Measurements from ENCODE around the gene SLC6A19. TPM values are rescaled to one million over a fixed set of nuclear protein-coding genes. Genes with fewer than 3 reads are reported as not detected.

Gene SLC6A19
- total and polyA plus RNA-seq, 4 donors: 0.06 TPM; not detected in 3

DNA sequence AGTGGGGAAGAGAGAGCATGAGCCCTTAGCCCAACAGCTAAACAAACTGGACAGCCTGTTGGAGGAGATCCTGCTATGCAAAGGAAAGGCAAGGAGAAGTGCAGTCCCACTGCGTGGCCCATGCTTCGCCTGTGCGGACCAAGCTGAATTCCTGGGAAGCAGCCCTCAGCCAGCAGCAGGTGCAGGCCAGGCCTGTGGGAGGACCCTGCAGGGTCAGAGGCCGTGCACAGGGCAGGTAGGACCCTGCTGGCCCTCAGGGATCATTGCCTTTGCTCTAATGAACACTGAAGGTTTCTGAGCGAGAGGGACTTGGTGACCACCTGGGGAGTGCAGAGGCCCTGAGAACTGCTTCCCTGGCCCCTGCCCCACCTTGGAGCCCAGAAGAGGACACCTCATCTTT is 6.0 kb upstream of the SLC6A19 start:
- Histone ChIP-seq H3K4me1 (ENCODE audit: control insufficient read depth in 5 of 5, insufficient read depth in 5 of 5, low read length in 5 of 5) (no peaks in the 10 kb centered on the region), H3K27ac (ENCODE audit: low read depth in 1 of 2, low read length in 1 of 2) (no peak overlapping the region), H3K27me3 (ENCODE audit: control insufficient read depth in 3 of 3, insufficient read depth in 3 of 3, low read length in 2 of 3) (peaks cover 0 to 20% (median 20%) of the 10 kb centered on the region in 3 donors), H3K36me3 (ENCODE audit: control insufficient read depth in 4 of 4, insufficient read depth in 4 of 4, low read length in 4 of 4) (no peaks in the 10 kb centered on the region), H3K4me3 (no peak overlapping the region), H3K9ac (ENCODE audit: insufficient read depth in 1 of 2, low read length in 2 of 2) (no peak overlapping the region), H3K9me3 (ENCODE audit: control insufficient read depth in 4 of 4, insufficient read depth in 3 of 4, low read length in 3 of 4) (peaks cover 0 to 3% (median 0%) of the 10 kb centered on the region in 4 donors)
- TF ChIP-seq, protein P1, sequence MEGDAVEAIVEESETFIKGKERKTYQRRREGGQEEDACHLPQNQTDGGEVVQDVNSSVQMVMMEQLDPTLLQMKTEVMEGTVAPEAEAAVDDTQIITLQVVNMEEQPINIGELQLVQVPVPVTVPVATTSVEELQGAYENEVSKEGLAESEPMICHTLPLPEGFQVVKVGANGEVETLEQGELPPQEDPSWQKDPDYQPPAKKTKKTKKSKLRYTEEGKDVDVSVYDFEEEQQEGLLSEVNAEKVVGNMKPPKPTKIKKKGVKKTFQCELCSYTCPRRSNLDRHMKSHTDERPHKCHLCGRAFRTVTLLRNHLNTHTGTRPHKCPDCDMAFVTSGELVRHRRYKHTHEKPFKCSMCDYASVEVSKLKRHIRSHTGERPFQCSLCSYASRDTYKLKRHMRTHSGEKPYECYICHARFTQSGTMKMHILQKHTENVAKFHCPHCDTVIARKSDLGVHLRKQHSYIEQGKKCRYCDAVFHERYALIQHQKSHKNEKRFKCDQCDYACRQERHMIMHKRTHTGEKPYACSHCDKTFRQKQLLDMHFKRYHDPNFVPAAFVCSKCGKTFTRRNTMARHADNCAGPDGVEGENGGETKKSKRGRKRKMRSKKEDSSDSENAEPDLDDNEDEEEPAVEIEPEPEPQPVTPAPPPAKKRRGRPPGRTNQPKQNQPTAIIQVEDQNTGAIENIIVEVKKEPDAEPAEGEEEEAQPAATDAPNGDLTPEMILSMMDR (IDR thresholded peaks at IDR 0.05; ENCODE audit: control extremely low read depth, extremely low read depth): no peak
- DNase-seq (no peak), ATAC-seq (ENCODE audit: insufficient read depth, low FRiP score) (no peak)
- WGBS, 2 donors: 88 to 93% methylated on average over 5 of the region's 5 CpGs

DNA sequence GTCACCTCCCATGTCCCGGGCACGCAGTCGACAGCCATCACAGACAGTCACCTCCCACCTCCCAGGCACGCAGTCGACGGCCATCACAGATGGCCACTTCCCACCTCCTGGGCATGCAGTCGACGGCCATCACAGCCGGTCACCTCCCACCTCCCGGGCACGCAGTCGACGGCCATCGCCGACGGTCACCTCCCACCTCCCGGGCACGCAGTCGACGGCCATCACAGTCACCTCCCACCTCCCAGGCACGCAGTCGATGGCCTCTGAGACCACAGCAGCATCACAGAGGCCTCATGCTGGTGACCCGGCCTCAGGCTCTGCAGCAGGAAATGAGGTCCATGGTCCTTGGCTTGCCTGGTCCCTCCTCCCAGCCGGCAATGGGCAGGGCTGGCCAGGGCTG is 5.5 kb upstream of the SLC6A19 start:
- WGBS, 2 donors: 80 to 81% methylated on average over 24 of the region's 24 CpGs
- no peak overlapping the region for H3K4me3 ChIP-seq
- no peak overlapping the region for H3K27ac ChIP-seq (ENCODE audit: low read depth in 1 of 2, low read length in 1 of 2)
- no peak overlapping the region for H3K9ac ChIP-seq (ENCODE audit: insufficient read depth in 1 of 2, low read length in 2 of 2)
- TF ChIP-seq, protein P1 (IDR thresholded peaks at IDR 0.05; ENCODE audit: control extremely low read depth, extremely low read depth): no peak
- H3K9me3 ChIP-seq (ENCODE audit: control insufficient read depth in 4 of 4, insufficient read depth in 3 of 4, low read length in 3 of 4): peaks cover 0 to 3% (median 0%) of the 10 kb centered on the region in 4 donors
- no peaks in the 10 kb centered on the region for H3K36me3 ChIP-seq (ENCODE audit: control insufficient read depth in 4 of 4, insufficient read depth in 4 of 4, low read length in 4 of 4)
- DNase-seq (no peak), ATAC-seq (ENCODE audit: insufficient read depth, low FRiP score) (no peak)
- peaks cover 0 to 20% (median 20%) of the 10 kb centered on the region in 3 donors for H3K27me3 ChIP-seq (ENCODE audit: control insufficient read depth in 3 of 3, insufficient read depth in 3 of 3, low read length in 2 of 3)
- no peaks in the 10 kb centered on the region for H3K4me1 ChIP-seq (ENCODE audit: control insufficient read depth in 5 of 5, insufficient read depth in 5 of 5, low read length in 5 of 5)

GRCh38 chr5:1196562-1196961 is 4.8 kb upstream of the SLC6A19 start:
- no peak overlapping the region for H3K9ac ChIP-seq (ENCODE audit: insufficient read depth in 1 of 2, low read length in 2 of 2)
- no peak for ATAC-seq (ENCODE audit: insufficient read depth, low FRiP score)
- TF ChIP-seq, protein P1 (IDR thresholded peaks at IDR 0.05; ENCODE audit: control extremely low read depth, extremely low read depth): no peak
- 65 to 67% methylated on average over 1 of the region's 1 CpG for WGBS, 2 donors
- H3K4me1 ChIP-seq (ENCODE audit: control insufficient read depth in 5 of 5, insufficient read depth in 5 of 5, low read length in 5 of 5): no peaks in the 10 kb centered on the region
- no peaks in the 10 kb centered on the region for H3K36me3 ChIP-seq (ENCODE audit: control insufficient read depth in 4 of 4, insufficient read depth in 4 of 4, low read length in 4 of 4)
- no peak overlapping the region for H3K27ac ChIP-seq (ENCODE audit: low read depth in 1 of 2, low read length in 1 of 2)
- H3K27me3 ChIP-seq (ENCODE audit: control insufficient read depth in 3 of 3, insufficient read depth in 3 of 3, low read length in 2 of 3): peaks cover 0 to 20% (median 20%) of the 10 kb centered on the region in 3 donors
- no peak overlapping the region for H3K4me3 ChIP-seq
- H3K9me3 ChIP-seq (ENCODE audit: control insufficient read depth in 4 of 4, insufficient read depth in 3 of 4, low read length in 3 of 4): peaks cover 0 to 3% (median 0%) of the 10 kb centered on the region in 4 donors
- DNase-seq: no peak

Measured in lung (tissue), 12 donors.